GM19099 (cell line): ENCODE data around the gene FRMD5.
A peak's percentile ranks its signal among the peaks of the same experiment; 100 is the strongest.

Source experiments
- POLR2A ChIP-seq: IDR thresholded peaks from 3 replicates; pipeline ENCODE4 v1.6.1; 2011; ENCODE audit warnings: low read depth; ENCODE audit not compliant: insufficient read length; ENCODE audit errors: extremely low read depth

The FRMD5 gene

DNA sequence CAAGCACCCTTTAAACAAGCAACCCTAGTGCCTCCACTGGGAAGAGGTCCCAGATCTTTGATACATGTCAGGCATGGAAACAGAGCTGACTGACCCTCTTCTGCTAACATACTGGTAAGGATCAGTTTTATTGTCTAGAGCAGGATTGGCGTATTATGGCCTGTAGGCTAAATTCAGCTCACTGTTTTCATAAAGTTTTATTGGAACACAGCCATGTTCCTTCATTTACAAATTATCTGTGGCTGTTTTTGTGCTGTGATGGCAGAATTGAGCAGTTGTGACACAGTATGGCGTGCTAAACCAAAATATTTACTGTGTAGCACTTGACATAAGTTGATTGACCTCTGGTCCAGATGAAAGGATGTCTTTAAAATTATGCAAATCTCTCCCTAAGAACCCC is 323.2 kb downstream of the FRMD5 start:
- TF ChIP-seq POLR2A, result no peak

GRCh38 chr15:43868406-43868805 is 326.7 kb downstream of the FRMD5 start:
- no peak for TF ChIP-seq POLR2A

- TF ChIP-seq POLR2A, result no peak
These were observed 328.0 kb downstream of the FRMD5 start for GRCh38 chr15:43867096-43867495.

- TF ChIP-seq POLR2A, result no peak
These were observed 335.5 kb downstream of the FRMD5 start for GRCh38 chr15:43859546-43859945.

- TF ChIP-seq POLR2A, result no peak
These were observed 340.3 kb downstream of the FRMD5 start for GRCh38 chr15:43854801-43855200.

DNA sequence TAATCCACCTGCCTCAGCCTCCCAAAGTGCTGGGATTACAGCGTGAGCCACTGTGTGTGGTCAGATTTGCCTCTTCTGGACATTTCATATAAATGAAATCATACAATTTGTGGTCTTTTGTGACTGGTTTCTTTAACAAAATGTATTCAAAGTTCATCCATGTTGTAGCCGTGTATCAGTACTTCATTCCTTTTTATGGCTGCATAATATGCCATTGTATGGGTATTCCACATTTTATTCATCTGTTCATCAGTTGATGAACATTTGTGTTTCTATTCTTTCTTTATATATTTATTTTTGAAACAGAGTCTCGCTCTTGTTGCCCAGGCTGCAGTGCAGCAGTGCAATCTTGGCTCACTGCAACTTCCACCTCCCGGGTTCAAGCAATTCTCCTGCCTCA is 342.5 kb downstream of the FRMD5 start:
- TF ChIP-seq POLR2A, result no peak

DNA sequence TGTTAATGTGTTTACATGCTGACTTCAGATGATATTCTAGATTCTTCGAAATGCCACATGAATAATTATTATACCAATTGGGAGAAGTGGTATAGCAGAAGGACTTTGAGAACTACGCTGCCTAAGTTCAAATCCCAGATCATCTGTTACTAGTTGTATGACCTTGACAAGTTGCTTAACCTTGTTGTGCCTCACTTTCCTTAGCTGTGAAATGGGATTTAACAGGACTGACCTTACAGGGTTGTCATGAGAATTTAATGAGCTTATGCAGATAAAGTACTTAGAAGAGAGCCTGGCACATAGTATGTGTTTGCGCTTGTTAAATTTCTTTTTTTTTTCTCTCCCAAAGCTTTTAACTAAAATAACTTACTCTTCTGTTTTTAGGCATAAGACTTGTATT is 343.8 kb downstream of the FRMD5 start:
- no peak for TF ChIP-seq POLR2A

DNA sequence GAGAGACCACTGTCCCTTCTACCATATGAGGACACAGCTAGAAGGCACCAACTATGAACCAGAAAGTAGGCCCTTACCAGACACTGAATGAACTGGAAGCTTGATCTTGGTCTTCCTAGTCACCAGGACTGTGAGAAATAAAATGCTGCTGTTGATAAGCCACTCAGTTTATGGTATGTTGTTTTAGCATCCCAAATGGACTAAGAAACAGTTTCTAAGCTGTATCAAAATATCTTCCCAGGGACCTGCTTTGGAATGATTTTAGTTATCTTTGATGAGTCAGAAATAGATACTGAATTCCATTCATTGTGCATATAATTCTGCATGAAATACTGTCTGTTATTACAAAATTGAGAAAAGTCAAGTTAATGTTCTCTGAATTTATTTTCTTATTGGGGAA is 349.6 kb downstream of the FRMD5 start:
- no peak for TF ChIP-seq POLR2A

GRCh38 chr15:43828061-43828657 is 366.9 kb downstream of the FRMD5 start:
- TF ChIP-seq POLR2A, result no peak

GRCh38 chr15:43826508-43827341 is 368.3 kb downstream of the FRMD5 start, which contains the start of gene WDR76:
WDR76 (plus strand) TSS chr15:43827002; CDS start chr15:43827033, 31 bp downstream.
- TF ChIP-seq POLR2A, result peak; percentile 60

DNA sequence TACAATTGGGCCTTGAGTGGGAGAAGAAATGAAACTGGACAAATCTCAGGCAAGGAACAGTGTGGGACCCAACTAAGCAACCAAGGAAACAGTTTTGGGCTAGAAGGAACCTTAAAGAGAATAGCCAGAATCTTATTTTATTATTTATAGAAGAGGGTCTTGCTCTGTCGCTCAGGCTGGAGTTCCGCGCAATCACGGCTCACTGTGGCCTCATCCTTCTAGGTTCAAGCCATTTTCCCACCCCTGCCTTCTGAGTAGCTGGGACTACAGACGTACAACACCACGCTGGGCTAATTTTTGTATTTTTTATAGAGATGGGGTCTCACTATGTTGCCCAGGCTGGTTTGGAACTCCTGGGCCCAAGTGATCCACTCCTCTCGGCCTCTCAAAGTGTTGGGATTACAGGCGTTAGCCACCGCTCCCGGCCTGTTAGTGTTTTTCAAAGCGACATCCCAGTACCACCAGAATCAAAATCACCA is 369.0 kb downstream of the FRMD5 start:
- no peak for TF ChIP-seq POLR2A

DNA sequence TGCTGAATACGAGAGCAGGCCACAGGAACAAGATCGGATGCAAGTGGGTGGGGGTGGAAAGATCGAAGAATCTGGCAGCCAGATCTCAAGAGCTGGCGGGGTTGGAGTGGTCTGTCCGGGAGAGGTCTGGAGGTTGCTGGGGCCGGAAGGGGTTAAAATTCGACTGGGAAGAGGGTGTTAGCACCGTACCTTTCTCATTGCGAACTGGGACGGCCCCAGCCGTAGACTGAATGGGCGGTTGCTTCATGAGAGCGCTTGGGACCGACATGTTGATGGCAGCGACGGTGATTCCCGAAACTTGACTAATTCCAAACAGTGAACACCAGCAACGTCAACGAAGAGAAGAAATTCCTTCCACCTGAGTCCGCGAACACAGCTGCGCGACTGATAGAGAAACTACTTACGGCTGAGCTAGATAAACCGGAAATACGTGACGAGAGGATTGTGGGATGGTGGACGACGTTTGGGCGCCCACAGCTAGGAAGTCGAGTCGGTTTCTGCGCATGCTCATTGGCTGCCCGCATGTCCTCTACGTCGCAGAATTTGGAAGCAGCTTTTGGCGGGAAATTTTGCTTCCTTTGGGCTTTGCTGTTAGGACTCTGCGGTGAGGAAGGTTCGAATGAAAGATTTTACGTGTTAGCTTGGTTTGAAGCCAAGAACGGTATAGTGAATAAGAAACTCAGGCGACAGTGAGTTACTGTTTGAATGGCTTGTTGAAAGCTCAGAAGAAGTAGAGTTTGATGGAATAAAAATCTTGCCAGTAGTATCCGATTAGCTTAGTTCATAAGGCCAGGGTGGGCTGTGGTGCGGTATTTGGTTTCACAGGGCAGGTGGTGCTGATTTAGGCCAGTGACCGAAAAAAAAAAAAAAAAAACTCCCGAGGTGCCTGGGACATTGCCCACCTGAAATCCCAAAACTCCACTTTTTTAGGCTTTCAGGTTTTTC is 370.5 kb downstream of the FRMD5 start, which contains the start of gene MFAP1:
Gene MFAP1, minus strand, starts transcription at position 389 of the 945 bp plus-strand sequence. Its CDS starts 121 bp downstream, at position 268.
- TF ChIP-seq POLR2A, result peak; percentile 96

GRCh38 chr15:43821505-43821904 is 373.6 kb downstream of the FRMD5 start:
- TF ChIP-seq POLR2A, result no peak
